ENCODE results near the gene ATP11A.

- TF ChIP-seq CTCF (IDR thresholded peaks at IDR 0.05): no peak
- TF ChIP-seq POLR2A (IDR thresholded peaks at IDR 0.05): no peak
These were observed 141.4 kb downstream of the ATP11A start for GRCh38 chr13:112831196-112831595.

All from thyroid gland (tissue), 4 donors.